SK-N-MC (cell line): Measurements from ENCODE around the gene MAP4.
A peak's percentile ranks its signal among the peaks of the same experiment; 100 is the strongest.

Source experiments
- DNase-seq: peaks from one replicate; pipeline ENCODE4 v3.0.0-alpha.2; 2011; ENCODE audit warnings: low read depth, low spot score
- H3K27ac ChIP-seq: fragments of 200-600 bp; sonication (generic); 2 replicates; pipeline ENCODE4 v1.5.1; 2016; ENCODE audit warnings: mixed run types
- H3K36me3 ChIP-seq: fragments of 200-600 bp; sonication (generic); 2 replicates; pipeline ENCODE4 v1.6.1; 2017; ENCODE audit warnings: antibody characterized with exemption, low read length, mixed read lengths; ENCODE audit not compliant: insufficient read depth
- H3K4me3 ChIP-seq: fragments of 200-600 bp; sonication (generic); 2 replicates; pipeline ENCODE4 v1.5.1; 2016
- H3K9ac ChIP-seq: fragments of 200-600 bp; sonication (generic); 2 replicates; pipeline ENCODE4 v1.8.0; 2017; ENCODE audit warnings: mixed run types, mixed read lengths; ENCODE audit not compliant: insufficient read length
- H3K9me3 ChIP-seq: fragments of 200-600 bp; sonication (generic); 2 replicates; pipeline ENCODE4 v1.6.1; 2017; ENCODE audit warnings: low read depth, mild to moderate bottlenecking, antibody characterized with exemption, low read length, moderate library complexity, mixed read lengths
- EZH2 ChIP-seq: fragments of 200-600 bp; sonication (generic); IDR thresholded peaks from one replicate; pipeline ENCODE4 v1.6.1; 2017; ENCODE audit warnings: antibody characterized with exemption
- FOXP2 ChIP-seq: optimal IDR thresholded peaks from 2 replicates; pipeline ENCODE3; 2011; ENCODE audit warnings: mild to moderate bottlenecking, moderate library complexity; ENCODE audit not compliant: insufficient read depth; ENCODE audit errors: extremely low read length, control extremely low read depth
- POLR2AphosphoS5 ChIP-seq: IDR thresholded peaks from 2 replicates; pipeline ENCODE4 v1.6.1; 2012; ENCODE audit warnings: mild to moderate bottlenecking, low read depth, low read length, borderline replicate concordance

The MAP4 gene

DNA sequence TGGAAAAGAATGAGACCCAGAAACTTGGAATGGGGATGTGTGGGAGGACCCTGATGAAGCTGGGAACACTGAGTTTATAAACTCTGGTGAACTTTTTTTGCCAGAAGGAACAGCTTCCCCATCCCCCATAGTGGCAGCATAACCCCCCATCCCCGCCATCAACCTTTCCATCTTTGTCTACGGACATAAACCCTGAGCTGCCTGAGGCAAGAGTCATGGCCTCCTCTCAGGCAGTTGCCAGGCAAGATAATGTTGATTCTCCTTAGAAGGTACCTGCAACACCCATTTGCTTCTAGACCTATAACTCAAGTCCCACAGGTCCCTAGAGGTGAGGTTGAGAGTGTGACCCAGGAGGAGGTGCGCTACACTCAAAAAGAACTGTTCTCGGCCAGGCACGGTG lies 11.5 kb downstream of the MAP4 start:
- no peak overlapping the region for H3K9ac ChIP-seq
- no peaks in the 10 kb centered on the region for H3K9me3 ChIP-seq
- no peaks in the 10 kb centered on the region for H3K36me3 ChIP-seq
- DNase-seq = no peak
- TF ChIP-seq POLR2AphosphoS5 (no peak), FOXP2 (no peak), EZH2 (no peak)
- H3K4me3 ChIP-seq = no peak overlapping the region
- H3K27ac ChIP-seq = no peak overlapping the region

DNA sequence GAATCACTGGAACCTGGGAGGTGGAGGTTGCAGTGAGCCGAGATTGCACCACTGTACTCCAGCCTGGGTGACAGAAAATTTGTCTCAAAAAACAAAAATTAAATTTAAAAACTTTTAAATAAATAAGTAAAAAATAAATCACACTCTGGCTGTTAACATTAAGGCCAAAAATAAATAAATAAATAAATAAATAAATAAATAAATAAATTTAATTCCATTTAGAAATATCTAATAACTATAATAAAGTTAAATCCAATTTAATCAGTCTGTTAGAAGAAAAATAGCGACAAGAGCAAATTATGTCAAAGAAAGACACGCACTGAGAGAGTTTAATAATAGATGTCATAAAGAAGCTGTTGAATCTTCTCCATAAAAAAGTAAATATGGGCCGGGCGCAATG lies 13.4 kb downstream of the MAP4 start:
- H3K27ac ChIP-seq = no peak overlapping the region
- no peak overlapping the region for H3K4me3 ChIP-seq
- no peak overlapping the region for H3K9ac ChIP-seq
- no peak for DNase-seq
- peaks cover 9% of the 10 kb centered on the region for H3K36me3 ChIP-seq
- TF ChIP-seq FOXP2 (no peak), POLR2AphosphoS5 (no peak), EZH2 (no peak)
- H3K9me3 ChIP-seq = no peaks in the 10 kb centered on the region

DNA sequence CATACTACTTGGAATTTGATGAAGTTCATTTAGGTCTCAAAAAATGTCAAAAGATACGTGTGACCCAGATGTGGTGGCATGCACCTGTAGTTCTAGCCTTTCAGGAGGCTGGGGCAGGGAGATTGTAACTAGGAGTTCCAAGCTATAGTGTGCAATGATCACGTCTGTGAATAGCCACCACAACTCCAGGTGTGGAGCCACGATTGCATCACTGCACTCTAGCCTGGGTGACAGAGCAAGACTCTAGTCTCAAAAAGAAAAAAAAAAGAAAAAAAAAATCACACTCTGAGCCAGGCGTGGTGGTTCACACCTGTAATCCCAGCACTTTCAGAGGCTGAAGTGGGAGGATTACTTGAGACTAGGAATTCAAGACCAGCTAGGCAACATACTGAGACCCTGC lies 14.2 kb downstream of the MAP4 start:
- no peak overlapping the region for H3K4me3 ChIP-seq
- no peak overlapping the region for H3K27ac ChIP-seq
- H3K9me3 ChIP-seq = no peaks in the 10 kb centered on the region
- no peak overlapping the region for H3K9ac ChIP-seq
- no peak for DNase-seq
- H3K36me3 ChIP-seq = peaks cover 9% of the 10 kb centered on the region
- no peak for TF ChIP-seq EZH2
- no peak for TF ChIP-seq POLR2AphosphoS5
- TF ChIP-seq FOXP2 = no peak

DNA sequence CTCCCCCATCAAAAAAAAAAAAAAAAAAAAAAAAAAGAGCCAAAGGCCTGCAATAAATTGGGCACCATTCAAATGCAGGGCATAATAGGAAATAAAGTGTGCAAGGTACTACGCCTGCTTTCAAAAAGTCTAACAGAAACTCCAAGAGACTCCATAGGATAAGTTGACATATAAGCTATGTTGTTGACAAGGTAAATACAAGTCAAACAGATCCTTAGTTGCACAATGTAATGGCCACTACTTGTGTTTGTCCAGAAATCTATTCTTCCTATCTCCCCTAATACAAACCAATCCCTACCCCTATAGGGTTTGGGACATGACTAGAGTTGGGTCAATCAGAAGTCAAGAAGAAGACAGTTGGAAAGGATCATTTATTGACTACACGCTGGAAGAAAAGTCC lies 16.0 kb downstream of the MAP4 start:
- Histone ChIP-seq H3K27ac (no peak overlapping the region), H3K9ac (no peak overlapping the region), H3K4me3 (no peak overlapping the region), H3K36me3 (peaks cover 13% of the 10 kb centered on the region), H3K9me3 (no peaks in the 10 kb centered on the region)
- no peak for DNase-seq
- TF ChIP-seq FOXP2 (no peak), EZH2 (no peak), POLR2AphosphoS5 (no peak)

GRCh38 chr3:47996440-47996839 lies 19.8 kb downstream of the MAP4 start:
- Histone ChIP-seq H3K4me3 (no peak overlapping the region), H3K9me3 (no peaks in the 10 kb centered on the region), H3K36me3 (peaks cover 13% of the 10 kb centered on the region), H3K9ac (no peak overlapping the region), H3K27ac (no peak overlapping the region)
- DNase-seq = no peak
- no peak for TF ChIP-seq EZH2
- no peak for TF ChIP-seq POLR2AphosphoS5
- TF ChIP-seq FOXP2 = no peak

- Histone ChIP-seq H3K9ac (no peak overlapping the region), H3K27ac (no peak overlapping the region), H3K4me3 (no peak overlapping the region), H3K9me3 (no peaks in the 10 kb centered on the region), H3K36me3 (peaks cover 13% of the 10 kb centered on the region)
- no peak for TF ChIP-seq POLR2AphosphoS5
- no peak for TF ChIP-seq EZH2
- DNase-seq = no peak
Measured at GRCh38 chr3:47994180-47994579, 22.0 kb downstream of the MAP4 start.

- TF ChIP-seq FOXP2 = no peak
- no peak for TF ChIP-seq POLR2AphosphoS5
- no peak for TF ChIP-seq EZH2
- H3K9me3 ChIP-seq = no peaks in the 10 kb centered on the region
- H3K4me3 ChIP-seq = no peak overlapping the region
- no peak for DNase-seq
- H3K36me3 ChIP-seq = peaks cover 4% of the 10 kb centered on the region; the same call in 1 of the 2 replicates
- H3K9ac ChIP-seq = no peak overlapping the region
- H3K27ac ChIP-seq = no peak overlapping the region
Measured at GRCh38 chr3:47991341-47991740, 24.9 kb downstream of the MAP4 start.

- Histone ChIP-seq H3K27ac (peak overlapping the region; percentile 64; the same call in 1 of the 2 replicates), H3K9ac (no peak overlapping the region), H3K4me3 (no peak overlapping the region), H3K36me3 (no peaks in the 10 kb centered on the region), H3K9me3 (no peaks in the 10 kb centered on the region)
- DNase-seq = peak; percentile 66
- TF ChIP-seq EZH2 = no peak
- TF ChIP-seq POLR2AphosphoS5 = 0 out of 2 replicates have a peak, but pooled peaks have one; percentile 8
- no peak for TF ChIP-seq FOXP2
Measured at GRCh38 chr3:47989981-47990440, 26.2 kb downstream of the MAP4 start.

- peak overlapping the region; percentile 88 for H3K27ac ChIP-seq
- no peak overlapping the region for H3K9ac ChIP-seq
- no peaks in the 10 kb centered on the region for H3K9me3 ChIP-seq
- peak; percentile 12 for DNase-seq
- H3K36me3 ChIP-seq = no peaks in the 10 kb centered on the region
- H3K4me3 ChIP-seq = peak overlapping the region; percentile 40; the same call in 1 of the 2 replicates
- TF ChIP-seq EZH2 (no peak), FOXP2 (no peak), POLR2AphosphoS5 (no peak)
Measured at GRCh38 chr3:47985381-47985780, 30.8 kb downstream of the MAP4 start.

GRCh38 chr3:47984075-47984728 lies 32.0 kb downstream of the MAP4 start:
- H3K27ac ChIP-seq = no peak overlapping the region
- H3K36me3 ChIP-seq = no peaks in the 10 kb centered on the region
- H3K9ac ChIP-seq = no peak overlapping the region
- no peaks in the 10 kb centered on the region for H3K9me3 ChIP-seq
- no peak overlapping the region for H3K4me3 ChIP-seq
- DNase-seq = no peak
- TF ChIP-seq FOXP2 (no peak), EZH2 (no peak), POLR2AphosphoS5 (no peak)
